Erythroblast (primary cell): Measurements from ENCODE around the gene KLF5.

Experiments
- GATA1 ChIP-seq: IDR thresholded peaks from 2 replicates; pipeline ENCODE4 v1.6.1; 2011; ENCODE audit warnings: low read depth, mild to moderate bottlenecking, control low read depth, low read length, moderate library complexity
- POLR2A ChIP-seq: IDR thresholded peaks from 2 replicates; pipeline ENCODE4 v1.6.1; 2011; ENCODE audit warnings: mild to moderate bottlenecking, low read length

DNA sequence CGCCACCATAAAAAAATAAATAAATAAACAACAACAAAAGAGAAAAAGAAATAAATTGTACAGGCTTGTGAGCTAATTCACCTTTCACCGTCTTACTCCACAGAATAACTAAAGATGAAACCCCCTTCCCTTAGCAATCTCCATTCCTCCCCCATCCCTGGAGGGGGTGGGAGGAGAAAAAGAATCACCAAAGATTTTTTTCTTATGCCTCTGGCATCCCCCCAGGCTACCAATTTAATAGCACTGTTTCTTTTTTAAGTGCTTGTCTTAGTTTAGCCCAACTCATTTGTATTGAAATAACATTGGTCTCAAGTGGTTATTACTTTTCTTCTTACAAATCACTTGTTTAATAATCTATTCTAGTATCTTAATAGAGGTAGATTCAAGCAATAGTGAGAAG, 23.9 kb upstream of the KLF5 start:
- TF ChIP-seq POLR2A = no peak
- TF ChIP-seq GATA1 = no peak
